Measurements from ENCODE around the gene AP1S2.
"Not testable (repeated sequence)": the region's sequence is repeated elsewhere in the genome, so short reads cannot be mapped to it uniquely, and the experiment has no call there.

Gene AP1S2

DNA sequence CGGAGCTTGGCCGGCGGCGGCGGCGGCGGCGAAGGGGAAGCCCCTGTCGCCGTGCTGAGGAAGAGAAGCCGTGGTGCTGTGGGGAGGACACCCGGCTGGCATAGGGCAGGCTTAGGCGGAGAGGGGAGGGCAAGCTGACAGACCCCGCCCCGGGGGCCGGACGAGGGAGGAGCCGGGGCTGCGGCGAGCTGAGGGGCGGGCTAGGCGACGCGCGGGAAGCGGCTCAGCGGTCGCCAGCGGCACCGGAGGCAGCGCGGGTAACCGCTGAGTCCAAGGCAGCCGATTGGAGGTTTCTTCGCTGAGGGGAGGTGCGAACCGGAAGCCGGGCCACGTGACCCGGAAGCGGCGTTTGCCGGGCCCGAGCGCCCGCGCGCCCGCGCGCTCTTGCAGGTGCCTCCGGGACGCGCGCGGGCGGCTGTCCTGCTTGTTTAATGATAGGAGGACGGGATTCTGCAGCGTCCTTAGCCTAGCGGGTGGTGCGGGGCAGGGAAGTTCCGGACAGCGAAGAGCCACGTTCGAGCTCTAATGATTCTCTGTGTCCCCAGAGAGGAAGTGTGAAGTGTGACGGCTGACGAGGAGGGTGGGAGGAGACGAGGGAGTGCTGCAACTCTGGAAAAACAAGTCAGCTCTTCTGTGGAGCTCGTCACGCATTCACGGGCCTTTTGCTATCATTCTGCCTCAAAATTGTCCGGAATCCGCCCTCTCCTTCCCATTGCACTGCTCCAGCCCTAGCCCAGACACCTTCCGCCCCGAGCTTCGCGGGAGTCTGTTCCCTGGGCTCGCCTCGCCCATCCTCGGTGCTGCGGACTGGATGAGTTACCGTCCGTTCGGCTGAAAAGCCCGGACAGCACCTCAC is at the start of gene AP1S2:
Gene AP1S2 (minus strand): TSS at position 102 of the 856 bp plus-strand sequence. CDS start 2,289 bp downstream, outside the sequence.
- in situ Hi-C loops (cut with HindIII; ENCODE audit: low sequenced_read_pairs): loop anchor here (5.0 kb wide), 1 partner anchor 108 kb away; no protein-coding TSS in a partner anchor

DNA sequence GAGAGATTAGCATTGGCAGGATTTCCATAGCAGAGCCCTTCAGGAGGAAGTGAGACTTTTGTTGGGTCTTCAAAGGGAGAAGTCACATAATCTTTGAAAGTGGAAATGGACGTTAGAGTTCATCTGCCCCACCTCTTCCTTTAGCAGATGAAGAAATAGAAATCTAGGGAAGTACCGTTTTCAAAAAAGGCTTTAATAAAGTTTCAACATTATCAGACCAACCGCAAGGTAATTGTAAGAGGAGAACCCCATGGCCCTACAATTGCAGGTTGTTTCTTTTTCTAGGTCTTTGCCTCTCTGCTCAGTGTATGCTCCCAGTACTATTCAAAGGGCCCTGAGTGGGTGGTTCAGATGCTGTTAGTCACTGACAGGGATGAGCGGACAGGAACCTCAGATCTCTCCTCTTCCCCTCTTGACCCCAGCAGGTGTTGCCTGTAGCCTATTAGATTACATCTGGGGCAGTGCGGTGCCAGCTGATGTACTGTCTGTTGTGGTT is 48.6 kb upstream of the AP1S2 start:
- in situ Hi-C loops (cut with HindIII; ENCODE audit: low sequenced_read_pairs): no loop called here

DNA sequence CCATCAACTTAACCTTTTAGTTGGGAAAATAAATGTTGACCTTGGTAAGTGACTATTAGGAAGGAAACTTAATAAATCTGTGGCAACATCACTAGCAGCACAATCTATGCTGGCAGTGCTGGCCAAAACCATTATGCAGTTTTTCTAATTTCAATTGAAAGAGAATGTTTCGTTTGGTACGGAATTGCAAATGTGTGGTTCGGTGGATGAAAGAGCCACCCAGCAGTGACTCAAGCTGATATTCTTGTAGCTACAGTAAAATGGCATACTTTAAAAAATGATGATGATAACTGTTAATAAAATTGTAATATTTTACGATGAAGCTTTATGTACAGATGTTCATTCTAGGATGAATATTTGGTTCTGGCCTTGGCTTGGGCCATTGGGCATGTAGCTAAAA is 40.7 kb upstream of the AP1S2 start:
- in situ Hi-C loops (cut with HindIII; ENCODE audit: low sequenced_read_pairs): no loop called here

DNA sequence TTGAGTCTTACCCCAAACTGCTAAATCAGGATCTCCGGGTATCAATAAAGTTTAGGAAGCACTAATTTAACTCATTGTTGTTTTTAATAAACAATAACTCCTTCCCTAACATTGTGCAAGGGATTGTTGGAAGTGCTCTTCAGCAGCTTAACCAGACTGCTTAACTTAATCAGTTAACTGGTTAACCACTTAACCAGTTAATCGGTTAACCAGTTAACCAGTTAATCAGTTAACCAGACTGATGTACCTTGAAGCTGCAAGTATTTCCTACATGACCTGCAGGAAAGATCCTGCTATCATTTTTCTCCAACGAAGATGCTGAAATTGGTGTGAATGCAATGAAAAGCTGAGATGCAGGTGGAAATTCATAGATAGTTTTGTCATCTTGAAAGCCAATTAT is 40.1 kb upstream of the AP1S2 start:
- in situ Hi-C loops (cut with HindIII; ENCODE audit: low sequenced_read_pairs): loop anchor here (5.0 kb wide), 1 partner anchor 33 kb away; no protein-coding TSS in a partner anchor

DNA sequence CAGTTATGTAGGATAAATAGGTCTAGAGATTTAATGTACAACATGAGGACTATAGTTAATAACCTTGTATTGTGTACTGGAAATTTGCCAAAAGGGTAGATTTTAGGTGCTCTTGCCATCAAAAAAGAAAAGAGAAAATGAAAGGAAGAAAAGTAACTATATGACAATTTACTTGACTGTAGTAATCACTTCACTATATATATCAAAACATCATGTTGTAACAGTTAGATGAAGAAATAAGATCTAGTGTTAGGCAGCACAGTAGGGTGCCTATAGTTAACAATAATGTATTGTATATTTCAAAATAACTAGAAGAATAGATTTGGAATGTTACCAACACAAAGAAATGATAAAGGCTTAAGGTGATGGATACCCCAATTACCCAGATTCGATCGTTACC is 35.9 kb upstream of the AP1S2 start:
- in situ Hi-C loops (cut with HindIII; ENCODE audit: low sequenced_read_pairs): loop anchor here (5.0 kb wide), 1 partner anchor 37 kb away; no protein-coding TSS in a partner anchor

DNA sequence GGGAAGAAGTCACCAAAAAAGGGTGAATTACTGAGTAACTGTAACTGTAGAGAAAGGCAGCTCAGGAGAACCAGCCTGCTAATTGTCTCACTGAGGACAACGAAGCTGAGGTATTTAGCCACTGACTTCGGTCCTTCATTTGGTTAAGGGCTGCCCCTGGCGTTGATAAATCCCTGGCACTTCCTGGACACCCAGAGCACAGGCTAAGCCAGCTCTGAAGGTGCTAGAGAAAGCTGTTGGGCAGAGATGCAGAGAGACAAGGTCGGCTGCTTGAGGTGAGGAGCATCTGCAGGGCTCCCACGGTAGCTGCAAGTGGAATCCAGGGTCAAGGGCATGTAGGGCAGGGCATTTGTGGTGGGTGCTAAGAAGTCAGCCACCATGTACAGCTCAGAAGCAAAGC is 33.4 kb upstream of the AP1S2 start:
- in situ Hi-C loops (cut with HindIII; ENCODE audit: low sequenced_read_pairs): no loop called here

DNA sequence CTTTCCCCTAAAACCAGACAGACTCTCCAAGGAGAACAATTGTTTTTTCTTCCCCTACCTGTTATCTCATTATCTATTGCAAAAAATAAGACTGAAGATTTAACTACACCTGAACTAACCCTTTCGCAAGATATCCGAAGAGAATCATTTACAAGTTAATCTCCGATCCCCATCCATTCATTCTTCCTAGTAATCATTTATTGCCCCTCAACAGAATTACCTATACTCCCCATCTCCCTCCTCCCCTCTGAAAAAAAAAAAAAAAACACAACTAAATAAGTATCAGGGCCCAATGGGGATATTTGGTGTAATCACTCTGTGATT is 28.9 kb upstream of the AP1S2 start:
- in situ Hi-C loops (cut with HindIII; ENCODE audit: low sequenced_read_pairs): no loop called here

DNA sequence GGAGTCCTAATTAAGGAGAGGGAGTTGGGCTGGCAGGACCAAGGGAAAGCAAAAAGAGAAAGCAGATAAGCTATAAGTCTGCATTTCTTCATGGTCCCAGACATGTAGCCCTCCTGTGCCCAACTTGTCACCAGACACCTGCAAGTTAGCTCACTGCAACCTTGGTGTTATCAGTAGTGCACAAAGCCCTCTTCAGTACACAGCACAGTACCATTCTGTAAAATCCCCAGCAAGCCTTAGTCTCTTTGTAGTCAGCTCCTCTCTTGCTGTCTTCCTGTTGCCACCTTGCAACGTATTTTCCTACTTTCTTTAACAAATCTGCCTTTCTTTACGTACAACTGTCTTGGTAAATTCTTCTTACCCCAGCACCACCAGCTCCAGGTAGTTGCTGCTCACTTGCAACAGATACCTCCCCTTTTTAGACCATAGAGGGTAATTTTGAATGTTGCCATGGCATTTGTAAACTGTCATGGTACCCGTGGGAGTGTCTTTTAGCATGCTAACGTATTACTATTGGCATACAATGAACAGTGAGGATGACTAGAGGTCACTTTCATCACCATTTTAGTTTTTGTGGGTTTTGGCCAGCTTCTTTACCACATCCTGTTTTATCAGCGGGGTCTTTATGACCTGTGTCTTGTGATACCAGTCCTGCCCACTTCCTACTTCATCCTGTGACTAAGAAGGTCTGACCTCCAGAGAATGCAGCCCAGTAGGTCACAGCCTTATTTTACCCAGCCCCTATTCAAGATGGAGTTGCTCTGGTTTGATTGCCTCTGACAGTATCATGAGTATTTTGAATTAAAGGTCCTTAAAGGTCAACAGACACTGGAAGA is 28.3 kb upstream of the AP1S2 start:
- in situ Hi-C loops (cut with HindIII; ENCODE audit: low sequenced_read_pairs): no loop called here

DNA sequence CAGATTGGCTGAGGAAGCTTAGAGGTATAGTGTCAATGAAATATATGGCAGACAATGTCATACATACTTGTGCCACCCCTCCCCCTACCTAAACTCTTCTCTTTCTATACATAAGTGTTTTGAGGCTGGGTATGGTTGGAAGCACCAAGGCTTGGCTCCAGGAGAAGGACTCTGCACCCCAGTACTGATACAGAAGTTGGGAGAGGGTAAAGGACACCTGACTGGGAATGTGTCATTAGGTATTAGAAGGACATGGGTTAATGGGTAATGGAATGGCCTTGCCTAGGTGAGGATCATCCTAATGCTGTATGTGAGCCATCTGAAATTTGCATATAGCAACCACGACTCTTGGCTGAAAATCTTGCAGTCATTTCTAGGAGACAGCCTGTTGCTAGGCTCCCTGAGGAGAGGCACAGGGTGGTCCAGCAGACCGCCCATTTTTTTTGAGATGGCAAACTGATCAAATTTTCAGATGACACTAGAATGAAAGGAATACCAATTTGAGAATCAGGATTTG is 26.8 kb upstream of the AP1S2 start:
- in situ Hi-C loops (cut with HindIII; ENCODE audit: low sequenced_read_pairs): no loop called here

DNA sequence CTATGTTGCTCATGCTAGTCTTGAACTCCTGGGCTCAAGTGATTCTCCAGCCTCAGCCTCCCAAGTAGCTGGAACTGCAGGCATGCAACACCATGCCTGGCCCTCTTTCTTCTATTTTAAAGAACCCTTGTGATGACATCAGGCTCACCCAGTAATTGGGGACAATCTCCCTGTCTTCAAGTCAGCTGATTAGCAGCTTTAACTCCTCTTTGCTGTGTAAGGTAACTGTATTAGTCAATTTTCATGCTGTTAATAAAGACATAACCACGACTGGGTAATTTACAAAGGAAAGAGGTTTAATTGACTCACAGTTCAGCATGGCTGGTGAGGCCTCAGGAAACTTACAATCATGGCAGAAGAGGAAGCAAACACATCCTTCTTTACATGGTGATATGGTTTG is 23.3 kb upstream of the AP1S2 start:
- in situ Hi-C loops (cut with HindIII; ENCODE audit: low sequenced_read_pairs): not testable (repeated sequence)

DNA sequence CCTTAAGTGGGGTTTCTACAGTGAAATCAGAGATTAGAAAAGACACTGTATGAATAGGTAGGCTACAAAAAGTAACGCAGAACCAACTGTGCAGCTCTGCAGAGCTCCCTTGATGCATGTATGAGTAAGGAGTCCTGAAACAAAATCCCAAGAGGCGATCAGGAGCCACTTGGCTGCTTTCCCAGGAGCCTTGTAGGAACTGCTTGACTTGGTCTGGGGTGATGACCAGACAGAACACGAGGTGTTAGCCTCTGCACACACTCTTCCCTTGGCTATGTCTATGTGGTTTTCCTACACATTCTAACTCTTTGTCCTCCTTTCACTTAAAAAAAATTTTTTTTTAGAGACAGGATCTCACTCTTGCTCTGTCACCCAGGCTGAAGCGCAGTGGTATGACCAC is 22.8 kb upstream of the AP1S2 start:
- in situ Hi-C loops (cut with HindIII; ENCODE audit: low sequenced_read_pairs): no loop called here

DNA sequence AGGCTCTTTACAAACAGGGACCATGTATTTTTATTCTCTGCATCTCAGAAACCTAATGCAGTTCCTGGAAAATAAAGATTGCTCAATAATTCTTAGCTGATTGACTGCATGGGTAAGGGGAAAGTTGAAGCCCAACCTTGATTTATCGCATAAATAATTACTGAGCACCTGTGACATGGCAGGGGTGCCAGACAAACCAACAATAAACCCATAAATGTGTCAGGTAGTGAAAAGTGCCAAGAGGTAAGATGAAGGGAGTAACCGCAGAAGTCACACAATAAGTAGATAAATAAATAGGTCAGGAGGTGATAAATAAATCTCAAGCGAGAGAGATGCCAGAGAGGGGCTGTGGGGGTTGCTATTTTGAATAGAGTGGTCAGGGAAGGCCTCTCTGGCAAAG is 20.1 kb upstream of the AP1S2 start:
- in situ Hi-C loops (cut with HindIII; ENCODE audit: low sequenced_read_pairs): no loop called here

DNA sequence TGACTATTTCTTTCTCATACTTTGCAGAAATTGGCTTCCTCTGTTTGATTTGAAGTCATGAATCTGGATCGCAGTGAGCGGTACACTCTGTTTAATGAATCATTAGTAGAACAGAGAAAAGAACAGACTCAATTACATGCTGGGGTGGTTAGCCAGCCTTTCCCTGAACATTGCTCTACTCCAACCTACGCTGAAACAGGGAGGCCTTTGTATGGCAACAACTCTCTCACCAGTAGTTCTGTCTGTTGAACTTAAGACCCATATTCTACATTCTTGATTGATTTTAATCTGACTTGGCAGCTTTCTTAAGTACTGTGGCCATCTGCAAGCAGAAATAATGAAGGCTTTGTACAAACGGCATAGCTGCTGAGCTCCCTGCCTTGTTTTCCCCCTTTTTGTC is 19.0 kb upstream of the AP1S2 start:
- in situ Hi-C loops (cut with HindIII; ENCODE audit: low sequenced_read_pairs): no loop called here

DNA sequence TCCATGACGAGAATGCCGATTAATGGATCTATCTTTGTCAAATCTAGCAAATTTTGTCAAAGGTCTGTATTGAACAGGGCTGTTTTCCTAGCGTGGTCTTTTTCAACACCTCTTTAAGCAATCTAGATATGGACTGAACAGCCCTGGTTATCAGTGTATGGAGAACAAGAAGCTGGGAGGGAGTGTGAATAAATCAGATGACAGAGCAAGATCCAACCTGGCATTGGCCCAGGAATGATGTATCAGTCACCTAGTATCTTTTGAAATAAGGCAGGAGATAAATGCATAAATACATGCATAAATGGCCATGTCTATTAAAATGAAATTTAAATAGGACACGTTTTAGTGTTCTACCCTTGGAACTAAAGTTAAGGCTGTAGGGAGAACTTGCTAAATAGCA is 15.7 kb upstream of the AP1S2 start:
- in situ Hi-C loops (cut with HindIII; ENCODE audit: low sequenced_read_pairs): no loop called here

DNA sequence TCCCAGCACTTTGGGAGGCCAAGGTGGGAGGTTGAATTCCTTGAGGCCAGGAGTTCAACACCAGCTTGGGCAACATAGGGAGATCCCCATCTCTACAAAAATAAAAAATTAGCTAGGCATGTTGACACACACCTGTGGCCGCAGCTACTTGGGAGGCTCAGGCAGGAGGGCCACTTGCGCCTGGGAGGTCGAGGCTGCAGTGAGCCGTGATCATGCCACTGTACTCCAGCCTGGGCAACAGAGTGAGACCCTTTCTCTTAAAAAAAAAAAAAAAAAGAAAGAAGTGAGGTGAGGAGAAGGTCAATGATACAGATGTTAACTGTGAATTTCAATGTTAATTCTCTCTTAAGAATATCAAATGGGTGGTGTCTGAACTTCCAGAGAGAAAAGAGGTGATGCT is 15.1 kb upstream of the AP1S2 start:
- in situ Hi-C loops (cut with HindIII; ENCODE audit: low sequenced_read_pairs): no loop called here

DNA sequence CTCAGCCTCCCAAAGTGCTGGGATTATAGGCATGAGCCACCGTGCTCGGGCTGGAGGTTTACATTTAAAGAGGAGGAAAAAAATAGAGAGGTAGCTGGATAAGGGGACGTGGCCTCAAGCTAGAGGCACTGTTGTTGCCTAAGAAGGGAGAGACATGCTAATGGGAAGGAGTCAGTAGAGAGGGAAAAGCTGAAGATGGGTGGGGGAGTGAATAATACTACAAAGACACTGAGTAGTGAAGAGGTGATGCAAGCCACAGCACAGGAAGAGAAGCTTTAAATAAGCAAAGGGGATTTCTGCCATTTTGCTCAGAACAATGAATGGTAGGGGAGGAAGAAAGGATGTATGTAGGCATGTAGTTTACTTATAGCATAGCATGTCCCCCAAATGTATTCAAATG is 11.5 kb upstream of the AP1S2 start:
- in situ Hi-C loops (cut with HindIII; ENCODE audit: low sequenced_read_pairs): no loop called here

DNA sequence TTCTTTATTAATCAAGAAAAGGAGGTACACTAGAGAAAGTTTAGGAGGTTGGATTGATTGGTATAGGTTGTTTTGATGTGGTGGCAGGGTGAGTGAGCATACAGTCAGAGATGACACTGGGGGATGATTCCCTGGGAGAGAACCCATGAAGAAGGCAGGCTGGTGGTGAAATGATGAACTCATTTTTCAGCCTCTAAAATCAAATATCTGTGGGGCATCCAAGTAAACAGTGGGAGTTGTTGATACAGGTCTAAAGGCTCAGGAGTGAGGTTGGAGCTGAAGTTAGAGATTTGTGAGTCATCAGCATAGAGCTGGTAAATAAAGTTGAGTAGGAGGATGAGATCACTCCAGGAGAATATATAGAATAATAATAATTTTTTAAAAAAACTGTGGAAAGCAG is 10.0 kb upstream of the AP1S2 start:
- in situ Hi-C loops (cut with HindIII; ENCODE audit: low sequenced_read_pairs): no loop called here

DNA sequence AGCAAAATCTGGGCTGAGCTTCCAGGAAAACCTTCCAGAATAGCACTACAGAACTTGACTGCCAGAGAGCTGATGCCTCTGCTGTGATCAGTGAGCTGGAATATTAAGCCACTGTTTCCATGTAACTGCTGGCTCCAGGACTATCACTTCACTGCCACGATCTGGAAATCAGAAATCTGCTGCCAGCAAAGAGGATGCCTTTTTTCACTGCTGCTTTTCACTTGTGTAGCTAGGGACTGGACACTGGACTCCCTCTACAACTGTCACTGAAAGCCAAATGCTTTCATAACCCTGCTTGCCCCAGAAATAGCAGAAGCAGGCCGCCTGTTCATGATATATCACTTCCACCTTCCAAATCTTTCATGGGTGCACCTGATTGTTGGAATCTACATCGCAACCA is 9.4 kb upstream of the AP1S2 start:
- in situ Hi-C loops (cut with HindIII; ENCODE audit: low sequenced_read_pairs): no loop called here

DNA sequence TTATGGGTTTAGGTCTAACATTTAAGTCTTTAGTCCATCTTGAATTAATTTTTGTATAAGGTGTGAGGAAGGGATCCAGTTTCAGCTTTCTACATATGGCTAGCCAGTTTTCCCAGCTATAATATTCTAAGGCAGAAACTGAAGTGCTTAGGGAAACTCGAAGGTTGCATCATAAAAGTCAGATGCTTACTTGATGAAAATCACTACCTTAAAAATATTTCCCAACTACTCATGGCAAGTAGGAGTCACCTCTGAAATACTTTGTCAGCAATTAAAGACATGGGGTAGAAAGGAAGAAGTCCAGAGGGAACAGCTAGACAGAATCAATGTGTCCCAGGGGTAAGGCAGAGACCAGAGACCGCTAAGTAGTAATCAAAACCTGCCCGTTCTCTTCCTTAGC is 6.3 kb upstream of the AP1S2 start:
- in situ Hi-C loops (cut with HindIII; ENCODE audit: low sequenced_read_pairs): no loop called here

DNA sequence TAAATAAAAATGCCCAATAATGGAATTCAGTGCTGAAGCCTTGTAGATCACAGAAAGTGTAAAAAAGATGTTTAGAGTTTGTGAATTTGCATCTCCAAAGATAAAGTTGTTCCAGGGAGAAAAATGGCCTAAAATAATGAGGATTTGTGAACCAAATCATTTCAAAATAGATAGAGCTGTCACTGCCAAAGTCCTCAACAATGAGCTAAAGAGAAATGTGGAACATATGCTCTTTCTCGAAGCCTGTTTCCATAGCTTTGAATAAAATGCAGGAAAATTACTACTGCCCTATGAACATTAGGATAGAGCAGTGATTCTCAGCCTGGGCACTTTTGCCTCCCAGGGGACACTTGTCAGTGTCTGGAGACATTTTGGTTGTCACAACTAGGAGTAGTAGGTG is 3.4 kb upstream of the AP1S2 start:
- in situ Hi-C loops (cut with HindIII; ENCODE audit: low sequenced_read_pairs): no loop called here

DNA sequence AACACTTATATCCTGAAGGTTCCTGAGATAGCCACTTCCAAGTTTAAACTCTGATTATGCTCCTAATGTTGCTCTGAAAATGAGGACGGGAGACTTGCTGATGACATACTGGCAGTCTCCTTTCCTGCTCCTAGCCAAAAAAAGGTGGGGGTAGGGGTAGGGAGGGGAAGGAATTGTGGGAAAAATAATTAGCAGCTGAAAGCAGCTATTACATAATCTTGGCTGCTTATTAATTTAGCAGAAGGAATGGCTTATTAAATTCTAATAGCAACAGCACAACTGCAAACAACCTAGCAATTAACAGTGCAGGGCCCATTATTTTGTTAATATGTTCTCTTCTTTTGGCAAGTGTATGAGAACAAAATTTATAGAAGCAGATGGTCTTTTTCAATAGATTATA is 2.0 kb upstream of the AP1S2 start:
- in situ Hi-C loops (cut with HindIII; ENCODE audit: low sequenced_read_pairs): no loop called here

DNA sequence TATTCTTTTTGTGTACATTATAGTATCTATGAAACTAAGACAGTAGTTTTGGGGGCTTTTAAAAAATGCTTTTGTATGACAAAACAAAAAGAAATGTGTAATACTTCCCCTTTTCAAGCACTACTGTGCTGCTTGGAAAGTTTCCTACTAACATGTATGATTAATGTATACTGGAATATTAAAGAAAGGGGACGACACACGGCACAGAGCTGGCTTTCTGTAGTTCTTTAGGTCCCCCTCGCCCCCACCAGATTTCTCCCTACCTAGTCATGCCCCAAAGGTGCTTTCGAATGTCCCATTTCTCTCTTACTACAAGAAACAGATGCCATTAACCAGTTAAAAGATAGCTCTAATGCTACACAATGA is 1.6 kb upstream of the AP1S2 start:
- in situ Hi-C loops (cut with HindIII; ENCODE audit: low sequenced_read_pairs): no loop called here

Data from endothelial cell of hepatic sinusoid (primary cell).